Measurements from ENCODE around the gene LRRC18.

DNA sequence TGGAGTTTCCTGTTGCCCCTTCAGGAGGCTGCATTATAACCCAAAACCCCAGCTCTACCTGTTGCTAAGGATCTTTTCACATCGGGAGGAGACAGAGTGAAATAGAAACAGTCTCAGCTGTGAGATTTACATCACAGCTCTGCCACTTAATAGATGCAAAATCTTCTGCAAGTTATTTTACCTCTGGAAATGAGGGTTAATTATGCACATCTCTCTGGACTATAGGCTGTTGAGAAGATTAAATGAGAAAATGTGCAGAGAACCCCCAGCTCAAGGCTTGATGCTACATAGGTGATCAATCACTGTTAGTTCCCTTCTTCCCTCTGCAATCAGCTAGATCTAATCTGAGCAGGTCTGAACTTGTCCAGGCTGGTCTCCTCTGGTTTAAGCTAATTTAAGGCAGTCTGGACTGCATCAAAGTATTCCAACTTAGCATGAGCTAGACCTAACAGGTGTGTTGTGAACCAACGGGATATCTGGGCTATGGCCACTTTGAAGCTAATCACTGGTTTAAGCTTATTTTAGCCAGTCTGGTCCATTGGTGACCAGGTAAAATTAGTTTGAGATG, 8.9 kb upstream of the LRRC18 start:
- TF ChIP-seq, protein P1, sequence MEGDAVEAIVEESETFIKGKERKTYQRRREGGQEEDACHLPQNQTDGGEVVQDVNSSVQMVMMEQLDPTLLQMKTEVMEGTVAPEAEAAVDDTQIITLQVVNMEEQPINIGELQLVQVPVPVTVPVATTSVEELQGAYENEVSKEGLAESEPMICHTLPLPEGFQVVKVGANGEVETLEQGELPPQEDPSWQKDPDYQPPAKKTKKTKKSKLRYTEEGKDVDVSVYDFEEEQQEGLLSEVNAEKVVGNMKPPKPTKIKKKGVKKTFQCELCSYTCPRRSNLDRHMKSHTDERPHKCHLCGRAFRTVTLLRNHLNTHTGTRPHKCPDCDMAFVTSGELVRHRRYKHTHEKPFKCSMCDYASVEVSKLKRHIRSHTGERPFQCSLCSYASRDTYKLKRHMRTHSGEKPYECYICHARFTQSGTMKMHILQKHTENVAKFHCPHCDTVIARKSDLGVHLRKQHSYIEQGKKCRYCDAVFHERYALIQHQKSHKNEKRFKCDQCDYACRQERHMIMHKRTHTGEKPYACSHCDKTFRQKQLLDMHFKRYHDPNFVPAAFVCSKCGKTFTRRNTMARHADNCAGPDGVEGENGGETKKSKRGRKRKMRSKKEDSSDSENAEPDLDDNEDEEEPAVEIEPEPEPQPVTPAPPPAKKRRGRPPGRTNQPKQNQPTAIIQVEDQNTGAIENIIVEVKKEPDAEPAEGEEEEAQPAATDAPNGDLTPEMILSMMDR (IDR thresholded peaks at IDR 0.05): no peak
- no peak for TF ChIP-seq POLR2A (IDR thresholded peaks at IDR 0.05)

Measured in uterus (tissue), 2 donors.